Muscle layer of colon (tissue), 2 donors: ENCODE measurements around the gene PCDH19.
"Not testable (repeated sequence)": the region's sequence is repeated elsewhere in the genome, so short reads cannot be mapped to it uniquely, and the experiment has no call there.

Source experiments
- H3K27ac ChIP-seq: one replicate; pipeline ENCODE4 v1.7.0; 2013; ENCODE audit warnings: low read depth, mild to moderate bottlenecking, low read length, moderate library complexity
- H3K27me3 ChIP-seq, 2 donors: one replicate each; pipeline ENCODE4 v1.7.0; 2013; ENCODE audit warnings: low read length in 2 of 2, mild to moderate bottlenecking in 2 of 2; ENCODE audit not compliant: insufficient read depth in 2 of 2, control insufficient read depth in 1 of 2
- H3K36me3 ChIP-seq: one replicate; pipeline ENCODE4 v1.7.0; 2013; ENCODE audit warnings: mild to moderate bottlenecking, low read length; ENCODE audit not compliant: insufficient read depth
- H3K4me1 ChIP-seq: one replicate; pipeline ENCODE4 v1.7.0; 2013; ENCODE audit warnings: mild to moderate bottlenecking, low read length; ENCODE audit not compliant: insufficient read depth
- H3K4me3 ChIP-seq, 2 donors: one replicate each; pipeline ENCODE4 v1.7.0; 2013; ENCODE audit warnings: low read length in 2 of 2, low read depth in 1 of 2, mild to moderate bottlenecking in 1 of 2, moderate library complexity in 1 of 2
- H3K9ac ChIP-seq: one replicate; pipeline ENCODE4 v1.7.0; 2013; ENCODE audit warnings: low read length
- H3K9me3 ChIP-seq: one replicate; pipeline ENCODE4 v1.7.0; 2013; ENCODE audit warnings: mild to moderate bottlenecking, low read length
- donor health status: abdominal sarcoma.
- donor health status: Adenocarcinoma of cecum.

Gene PCDH19, protein sequence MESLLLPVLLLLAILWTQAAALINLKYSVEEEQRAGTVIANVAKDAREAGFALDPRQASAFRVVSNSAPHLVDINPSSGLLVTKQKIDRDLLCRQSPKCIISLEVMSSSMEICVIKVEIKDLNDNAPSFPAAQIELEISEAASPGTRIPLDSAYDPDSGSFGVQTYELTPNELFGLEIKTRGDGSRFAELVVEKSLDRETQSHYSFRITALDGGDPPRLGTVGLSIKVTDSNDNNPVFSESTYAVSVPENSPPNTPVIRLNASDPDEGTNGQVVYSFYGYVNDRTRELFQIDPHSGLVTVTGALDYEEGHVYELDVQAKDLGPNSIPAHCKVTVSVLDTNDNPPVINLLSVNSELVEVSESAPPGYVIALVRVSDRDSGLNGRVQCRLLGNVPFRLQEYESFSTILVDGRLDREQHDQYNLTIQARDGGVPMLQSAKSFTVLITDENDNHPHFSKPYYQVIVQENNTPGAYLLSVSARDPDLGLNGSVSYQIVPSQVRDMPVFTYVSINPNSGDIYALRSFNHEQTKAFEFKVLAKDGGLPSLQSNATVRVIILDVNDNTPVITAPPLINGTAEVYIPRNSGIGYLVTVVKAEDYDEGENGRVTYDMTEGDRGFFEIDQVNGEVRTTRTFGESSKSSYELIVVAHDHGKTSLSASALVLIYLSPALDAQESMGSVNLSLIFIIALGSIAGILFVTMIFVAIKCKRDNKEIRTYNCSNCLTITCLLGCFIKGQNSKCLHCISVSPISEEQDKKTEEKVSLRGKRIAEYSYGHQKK (N-terminal part only)

DNA sequence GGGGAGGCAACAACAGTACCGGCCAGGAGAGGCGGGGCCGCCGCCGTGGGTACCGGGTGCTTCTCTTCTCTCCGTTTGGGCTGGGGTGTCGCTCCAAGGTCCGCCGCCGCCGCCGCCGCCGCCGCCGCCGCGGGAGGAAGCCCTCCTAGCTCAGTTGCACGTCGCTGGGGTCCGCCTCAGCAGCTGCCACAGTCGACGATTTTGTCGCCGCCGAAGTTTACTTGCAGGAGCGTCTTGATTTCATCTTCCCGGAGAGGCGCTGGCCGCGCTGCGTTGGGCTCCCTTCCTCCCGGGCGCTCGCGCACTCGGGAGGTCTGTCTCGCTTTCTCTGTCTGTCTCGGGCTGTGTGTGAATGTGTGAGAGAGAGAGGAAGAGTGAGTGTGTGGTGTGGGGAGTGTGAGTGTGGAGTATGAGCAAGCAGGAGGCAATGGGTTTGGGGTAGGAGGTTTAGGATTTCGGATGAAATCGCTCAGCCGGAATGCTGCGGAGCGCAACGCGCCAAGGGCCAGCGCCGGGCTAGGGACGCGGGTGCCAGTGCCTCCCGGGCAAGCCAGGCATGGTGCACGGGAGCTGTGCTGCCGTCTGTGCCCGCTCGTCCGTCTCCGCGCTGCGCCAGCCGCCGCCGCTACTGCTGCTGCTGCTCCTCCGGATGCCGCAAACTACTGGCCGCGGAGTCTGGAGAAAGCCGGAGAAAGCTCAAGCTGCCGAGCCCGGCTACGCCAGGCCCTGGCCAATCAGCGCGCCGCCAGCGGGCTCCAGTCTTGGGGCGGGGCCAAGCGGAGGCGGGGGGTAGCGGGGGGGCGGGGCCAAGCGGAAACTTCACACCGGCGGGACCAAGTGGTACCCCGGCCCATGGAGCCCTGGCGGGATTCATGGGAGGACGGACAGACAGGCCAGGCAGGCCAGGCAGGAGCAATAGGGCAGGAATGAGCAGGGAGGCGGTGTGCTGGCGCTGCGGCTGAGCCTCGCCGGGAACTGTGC lies at the start of gene PCDH19:
TSS of gene PCDH19 (minus strand) at position 664 of the 981 bp plus-strand sequence. CDS start 1,676 bp downstream, outside the sequence.
- Histone ChIP-seq H3K9ac (no peak within 1 kb of the TSS), H3K9me3 (no peaks in the 10 kb centered on the region), H3K27ac (no peak within 1 kb of the TSS), H3K4me3 (peak within 1 kb of the TSS; percentile 21 to 38), H3K27me3 (peaks cover 49 to 75% of the 10 kb centered on the region in 2 donors), H3K36me3 (no peaks in the 10 kb centered on the region), H3K4me1 (peaks cover 4% of the 10 kb centered on the region)

DNA sequence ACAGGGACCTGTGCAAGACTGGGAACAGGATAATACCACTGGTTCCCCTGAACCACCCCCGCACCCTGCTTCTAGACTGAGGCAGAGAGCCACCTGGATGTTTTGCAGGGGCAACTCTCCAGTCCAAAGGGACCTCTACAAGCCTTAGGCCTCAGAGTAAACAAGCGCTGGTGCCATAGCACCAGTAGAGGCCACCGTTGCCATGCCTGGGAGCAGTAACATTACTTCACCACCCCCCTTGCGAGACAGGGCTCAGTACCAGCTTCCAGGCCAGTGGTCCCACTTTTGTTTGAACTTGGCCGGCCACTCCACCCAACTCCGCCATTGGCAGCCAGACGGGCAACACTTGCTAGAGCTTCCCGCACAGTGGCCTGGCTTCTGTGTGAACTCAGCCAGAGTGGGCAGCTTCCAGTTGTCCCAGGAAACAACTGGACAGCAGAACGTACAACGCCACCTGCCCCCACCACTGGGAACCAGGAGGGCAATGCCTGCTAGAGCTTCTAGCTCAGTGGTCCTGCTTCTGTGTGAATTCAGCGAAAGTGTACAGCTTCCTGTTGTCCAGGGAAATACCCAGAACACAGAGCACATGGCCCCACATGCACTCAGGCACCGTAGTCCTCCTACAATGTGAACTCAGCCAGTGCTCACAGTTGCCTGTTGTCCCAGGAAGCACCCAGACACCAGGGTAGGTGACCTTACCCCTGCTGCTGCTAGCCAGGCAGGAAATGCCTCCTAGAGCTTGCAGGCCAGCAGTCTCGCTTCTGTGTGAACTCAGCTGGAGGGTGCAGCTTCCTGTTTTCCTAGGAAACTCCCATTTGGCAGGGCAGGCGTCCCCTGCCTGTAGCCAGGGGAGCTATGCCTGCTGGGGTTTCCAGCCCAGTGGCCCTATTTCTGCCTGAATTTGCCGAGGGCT lies 39.9 kb upstream of the PCDH19 start:
- H3K27me3 ChIP-seq: peaks cover 6 to 15% of the 10 kb centered on the region in 2 donors
- H3K36me3 ChIP-seq: no peaks in the 10 kb centered on the region
- H3K4me3 ChIP-seq: no peak overlapping the region
- H3K27ac ChIP-seq: no peak overlapping the region
- H3K9ac ChIP-seq: no peak overlapping the region
- no peaks in the 10 kb centered on the region for H3K9me3 ChIP-seq
- no peaks in the 10 kb centered on the region for H3K4me1 ChIP-seq

DNA sequence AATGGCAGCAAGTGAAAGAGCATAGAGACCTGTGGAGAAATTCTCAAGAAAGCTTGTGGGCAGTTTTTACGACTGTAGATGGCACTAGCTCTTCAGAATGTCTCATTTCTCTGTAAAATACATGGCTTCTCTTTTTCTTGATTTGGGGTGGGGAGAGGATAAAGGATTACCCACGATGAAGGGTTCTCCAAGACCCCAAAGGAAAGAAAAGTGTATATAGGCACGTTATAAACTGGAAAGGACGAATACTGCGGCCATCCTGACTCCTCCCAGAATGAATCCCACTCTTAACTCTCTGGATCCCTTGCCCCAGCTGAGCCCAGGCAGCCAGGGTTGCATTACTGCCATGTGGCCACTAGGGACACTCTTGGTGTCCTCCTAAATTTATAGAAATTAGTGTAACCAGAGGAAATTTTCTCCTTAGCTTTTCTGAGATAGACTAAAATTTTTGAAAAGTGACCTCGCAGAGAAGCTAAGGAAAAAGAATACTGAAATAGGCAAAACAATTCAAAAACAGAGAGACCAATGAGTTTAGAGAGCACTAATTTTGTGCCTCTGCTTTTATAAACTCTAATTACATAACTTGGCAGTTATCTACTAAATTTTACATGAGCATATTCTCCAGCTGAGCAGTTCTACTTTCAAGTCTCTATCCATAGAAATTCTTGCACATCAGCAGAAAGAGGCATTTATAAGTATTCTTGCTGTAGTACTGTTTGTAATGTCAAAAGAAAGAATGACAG lies 37.8 kb upstream of the PCDH19 start:
- Histone ChIP-seq H3K27me3 (peaks cover 6 to 15% of the 10 kb centered on the region in 2 donors), H3K4me3 (no peak overlapping the region), H3K27ac (no peak overlapping the region), H3K4me1 (no peaks in the 10 kb centered on the region), H3K36me3 (no peaks in the 10 kb centered on the region), H3K9me3 (no peaks in the 10 kb centered on the region), H3K9ac (no peak overlapping the region)

DNA sequence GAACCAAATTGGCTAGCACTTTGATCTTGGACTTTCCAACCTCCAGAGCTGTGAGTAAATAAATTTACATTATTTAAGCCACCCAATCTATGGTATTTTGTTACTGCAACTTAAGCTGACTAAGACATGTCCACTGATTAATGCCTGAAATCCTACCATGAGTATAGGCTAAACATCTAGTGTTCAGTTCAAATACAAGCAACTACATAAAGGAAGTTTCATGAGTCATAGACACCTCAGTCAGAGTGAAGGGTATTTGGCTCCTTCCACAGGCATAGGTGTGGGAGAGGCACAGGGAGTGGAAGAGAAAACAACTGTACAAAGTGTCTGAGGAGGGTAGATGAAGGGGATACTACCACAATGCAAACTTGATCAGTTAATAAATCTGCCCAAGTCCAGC lies 35.5 kb upstream of the PCDH19 start:
- Histone ChIP-seq H3K9me3 (no peaks in the 10 kb centered on the region), H3K4me1 (no peaks in the 10 kb centered on the region), H3K27me3 (peaks cover 6 to 11% of the 10 kb centered on the region in 2 donors), H3K36me3 (no peaks in the 10 kb centered on the region), H3K27ac (no peak overlapping the region), H3K9ac (no peak overlapping the region), H3K4me3 (no peak overlapping the region)

DNA sequence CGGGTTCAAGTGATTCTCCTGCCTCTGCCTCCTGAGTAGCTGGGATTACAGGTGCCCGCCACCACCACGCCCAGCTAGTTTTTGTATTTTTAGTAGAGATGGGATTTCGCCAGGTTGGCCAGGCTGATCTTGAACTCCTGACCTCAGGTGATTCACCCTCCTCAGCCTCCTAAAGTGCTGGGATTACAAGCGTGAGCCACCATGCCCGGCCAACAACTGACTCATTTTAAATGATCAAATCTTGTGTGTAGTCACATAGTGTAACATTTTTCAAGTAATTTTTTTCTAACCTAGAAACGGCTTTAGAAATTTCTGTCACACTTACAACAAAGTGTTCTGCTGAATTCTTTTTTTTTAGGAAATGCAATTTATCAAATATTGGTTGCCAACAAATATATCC lies 31.2 kb upstream of the PCDH19 start:
- not testable (repeated sequence) for H3K36me3 ChIP-seq, H3K9me3 ChIP-seq, H3K27ac ChIP-seq, H3K27me3 ChIP-seq, H3K9ac ChIP-seq, H3K4me1 ChIP-seq, H3K4me3 ChIP-seq

DNA sequence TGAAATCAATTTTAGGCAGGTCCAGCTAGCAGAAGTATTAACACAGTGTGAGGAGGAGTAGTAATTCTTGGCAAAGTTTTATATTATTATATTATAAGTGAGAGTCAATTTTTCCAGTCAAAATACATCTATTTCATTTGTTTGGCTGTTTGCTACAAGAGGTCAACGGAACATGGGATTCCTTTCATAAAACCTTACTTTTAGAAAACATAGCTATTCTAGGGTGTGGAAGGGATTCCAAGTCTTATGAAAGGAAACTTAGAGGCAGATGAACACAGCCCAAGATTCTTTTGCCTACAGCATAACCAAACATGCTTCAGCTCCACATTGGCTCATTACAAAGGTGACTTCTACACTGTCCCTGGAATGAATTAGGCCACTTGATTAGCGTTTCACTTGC lies 29.9 kb upstream of the PCDH19 start:
- no peaks in the 10 kb centered on the region for H3K4me1 ChIP-seq
- H3K9me3 ChIP-seq: no peaks in the 10 kb centered on the region
- H3K9ac ChIP-seq: no peak overlapping the region
- no peak overlapping the region for H3K4me3 ChIP-seq
- H3K36me3 ChIP-seq: no peaks in the 10 kb centered on the region
- peaks cover 0 to under 1% of the 10 kb centered on the region in 2 donors for H3K27me3 ChIP-seq
- no peak overlapping the region for H3K27ac ChIP-seq

DNA sequence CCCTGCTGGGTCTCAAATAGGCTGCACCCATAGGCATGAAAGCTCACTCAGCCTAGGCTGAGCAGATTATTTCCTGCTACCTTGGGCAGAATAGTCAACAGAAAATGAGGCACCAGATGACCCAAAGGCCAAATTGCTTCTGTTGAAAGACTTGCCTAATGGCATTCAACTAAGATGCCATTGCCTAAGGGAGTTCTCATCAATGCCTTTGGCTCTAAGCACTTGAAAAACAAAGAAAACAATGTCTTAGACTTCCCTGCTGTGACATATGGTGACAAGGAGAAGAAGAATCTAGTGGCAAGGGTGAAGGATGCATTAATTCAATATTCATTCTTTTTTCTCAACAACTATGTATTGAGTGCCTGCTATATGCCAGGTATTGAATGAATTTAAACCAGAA lies 25.7 kb upstream of the PCDH19 start:
- Histone ChIP-seq H3K27ac (no peak overlapping the region), H3K36me3 (no peaks in the 10 kb centered on the region), H3K27me3 (no peaks in the 10 kb centered on the region), H3K9me3 (no peaks in the 10 kb centered on the region), H3K9ac (no peak overlapping the region), H3K4me1 (no peaks in the 10 kb centered on the region), H3K4me3 (no peak overlapping the region)

DNA sequence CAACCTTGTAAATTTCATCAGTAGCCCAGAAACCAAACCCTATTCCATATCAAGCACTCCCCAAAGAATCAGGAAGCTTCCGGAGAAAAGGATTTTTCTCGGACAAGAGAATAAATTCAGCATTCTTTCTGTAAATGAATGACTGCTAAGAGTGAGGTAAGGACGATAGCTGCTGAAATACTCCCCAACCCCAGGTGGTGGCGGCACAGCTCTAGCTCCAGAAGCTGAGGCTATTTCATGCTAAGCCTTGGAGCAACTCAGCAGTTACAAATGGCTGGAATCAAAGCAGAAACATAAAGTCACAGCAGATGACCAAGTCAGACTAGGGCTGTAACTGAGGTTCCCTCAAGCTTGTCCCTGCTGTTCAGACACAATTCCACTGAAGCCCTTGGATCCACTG lies 13.9 kb upstream of the PCDH19 start:
- H3K27ac ChIP-seq: no peak overlapping the region
- no peaks in the 10 kb centered on the region for H3K9me3 ChIP-seq
- H3K4me1 ChIP-seq: no peaks in the 10 kb centered on the region
- no peaks in the 10 kb centered on the region for H3K36me3 ChIP-seq
- H3K4me3 ChIP-seq: no peak overlapping the region
- H3K9ac ChIP-seq: no peak overlapping the region
- H3K27me3 ChIP-seq: no peaks in the 10 kb centered on the region

DNA sequence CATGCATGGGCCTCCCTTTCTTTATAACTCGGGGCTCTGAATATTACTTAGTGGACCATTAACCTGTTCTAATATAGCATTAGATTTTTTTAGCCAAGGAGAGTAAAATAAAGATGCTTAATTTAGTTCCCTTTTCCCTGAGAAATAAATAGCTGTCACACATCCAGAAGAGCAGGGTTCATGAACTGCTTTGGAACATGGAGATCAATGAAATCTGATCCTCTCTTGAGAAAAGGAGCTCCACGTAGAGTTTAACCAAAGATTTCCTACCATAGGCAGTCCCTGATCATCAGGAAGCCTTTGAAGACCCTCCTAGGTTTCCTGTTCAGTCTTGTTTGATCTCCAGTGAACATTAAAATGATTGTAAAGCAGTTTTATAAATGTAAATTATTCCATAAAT lies 8.5 kb upstream of the PCDH19 start:
- H3K4me3 ChIP-seq: no peak overlapping the region
- H3K4me1 ChIP-seq: no peaks in the 10 kb centered on the region
- no peak overlapping the region for H3K9ac ChIP-seq
- no peak overlapping the region for H3K27ac ChIP-seq
- H3K36me3 ChIP-seq: no peaks in the 10 kb centered on the region
- no peaks in the 10 kb centered on the region for H3K9me3 ChIP-seq
- H3K27me3 ChIP-seq: no peaks in the 10 kb centered on the region

DNA sequence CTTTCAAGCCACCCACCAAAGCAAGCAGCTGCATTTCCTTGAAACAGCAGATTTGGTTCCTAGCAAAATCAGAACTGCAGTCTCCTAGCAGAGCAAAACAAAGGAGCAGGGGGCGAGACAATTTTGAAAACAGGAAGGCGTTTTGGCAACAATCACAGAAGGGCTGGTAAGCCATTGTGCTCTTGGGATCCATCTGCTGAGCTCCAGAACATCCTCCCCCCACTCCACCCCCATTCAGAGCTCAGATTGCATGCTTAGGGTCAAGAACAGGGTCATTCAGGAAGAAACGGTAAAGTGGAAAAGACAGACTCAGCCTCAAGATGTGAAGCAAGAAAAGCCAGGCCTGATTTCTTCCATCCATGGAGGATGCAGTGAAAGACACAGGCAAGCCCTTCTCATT lies 7.6 kb upstream of the PCDH19 start:
- Histone ChIP-seq H3K9me3 (no peaks in the 10 kb centered on the region), H3K27ac (no peak overlapping the region), H3K4me1 (no peaks in the 10 kb centered on the region), H3K27me3 (peaks cover 3 to 4% of the 10 kb centered on the region in 2 donors), H3K9ac (no peak overlapping the region), H3K4me3 (no peak overlapping the region), H3K36me3 (no peaks in the 10 kb centered on the region)
